Ecto neural progenitor cell (in vitro differentiated cells): ENCODE data around the gene KSR1.
"Not testable (repeated sequence)": the region's sequence is repeated elsewhere in the genome, so short reads cannot be mapped to it uniquely, and the experiment has no call there.

Source experiments
- DNase-seq: peaks from one replicate; pipeline ENCODE4 v3.0.0-alpha.2; 2018; ENCODE audit warnings: low spot score

The KSR1 gene

DNA sequence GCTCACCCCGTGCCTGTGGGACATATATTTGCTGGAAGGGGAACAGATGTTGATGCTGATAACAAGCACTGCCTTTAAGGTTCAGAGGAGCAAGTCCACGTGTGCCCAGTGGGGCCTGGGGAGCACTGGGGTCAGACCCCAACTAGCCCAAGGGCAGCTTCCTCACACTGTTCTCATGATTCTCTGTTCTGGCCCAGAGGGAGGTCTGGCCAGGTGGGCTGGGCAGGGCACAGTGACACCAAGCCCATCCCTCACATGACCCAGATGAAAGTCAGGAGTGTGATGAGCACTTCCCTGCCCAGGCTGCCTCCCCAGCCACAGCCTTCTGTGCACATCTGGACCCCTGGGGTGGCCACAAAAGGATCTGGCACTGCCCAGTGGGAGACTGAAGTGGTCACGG lies 29.8 kb upstream of the KSR1 start:
- not testable (repeated sequence) for DNase-seq

DNA sequence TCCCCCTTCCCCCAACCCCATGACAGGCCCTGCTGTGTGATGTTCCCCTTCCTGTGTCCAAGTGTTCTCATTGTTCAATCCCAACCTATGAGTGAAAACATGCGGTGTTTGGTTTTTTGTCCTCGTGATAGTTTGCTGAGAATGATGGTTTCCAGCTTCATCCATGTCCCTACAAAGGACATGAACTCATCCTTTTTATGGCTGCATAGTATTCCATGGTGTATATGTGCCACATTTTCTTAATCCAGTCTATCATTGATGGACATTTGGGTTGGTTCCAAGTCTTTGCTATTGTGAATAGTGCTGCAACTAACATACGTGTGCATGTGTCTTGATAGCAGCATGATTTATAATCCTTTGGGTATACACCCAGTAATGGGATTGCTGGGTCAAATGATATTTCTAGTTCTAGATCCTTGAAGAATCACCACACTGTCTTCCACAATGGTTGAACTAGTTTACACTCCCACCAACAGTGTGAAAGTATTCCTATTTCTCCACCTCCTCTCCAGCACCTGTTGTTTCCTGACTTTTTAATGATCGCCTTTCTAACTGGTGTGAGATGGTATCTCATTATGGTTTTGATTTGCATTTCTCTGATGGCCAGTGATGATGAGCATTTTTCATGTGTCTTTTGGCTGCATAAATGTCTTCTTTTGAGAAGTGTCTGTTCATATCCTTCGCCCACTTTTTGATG lies 28.9 kb upstream of the KSR1 start:
- DNase-seq: not testable (repeated sequence)

- no peak for DNase-seq
Observed at GRCh38 chr17:27428781-27429505, 27.3 kb upstream of the KSR1 start.

DNA sequence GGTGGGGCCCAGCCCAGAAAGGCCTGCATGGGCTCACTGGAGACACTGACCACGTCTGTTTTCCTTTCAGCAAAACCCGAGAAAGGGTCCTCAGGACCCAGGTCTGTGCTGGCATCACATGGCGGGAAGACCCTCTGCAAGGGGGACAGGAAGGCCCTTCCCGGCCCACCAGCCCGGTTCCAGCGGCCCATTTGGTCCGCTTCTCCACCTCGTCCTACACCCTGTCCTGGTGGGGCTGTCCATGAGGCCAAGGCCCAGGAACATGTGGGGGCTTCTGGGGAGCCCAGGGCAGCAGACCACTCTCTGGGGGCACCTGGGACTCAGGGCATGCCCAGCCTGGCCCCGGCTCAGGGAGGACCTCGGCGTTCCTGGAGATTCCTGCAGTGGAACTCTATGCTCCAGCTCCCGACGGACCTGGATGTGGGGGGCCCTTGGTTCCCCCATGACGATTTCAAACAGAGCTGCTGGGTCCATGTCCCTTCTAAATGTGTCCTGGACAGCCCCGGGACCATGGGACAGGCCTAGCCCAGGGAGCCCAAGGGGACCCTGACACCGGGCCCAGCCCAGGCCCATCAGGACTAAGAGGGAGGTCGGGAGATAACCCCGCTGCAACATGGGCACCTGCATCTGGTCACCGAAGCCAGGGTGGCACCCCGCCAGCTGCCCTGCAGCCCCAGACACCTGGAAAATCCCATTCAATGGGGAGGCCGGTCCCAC lies 26.4 kb upstream of the KSR1 start:
- no peak for DNase-seq

GRCh38 chr17:27430383-27430840 lies 25.8 kb upstream of the KSR1 start:
- DNase-seq: no peak

DNA sequence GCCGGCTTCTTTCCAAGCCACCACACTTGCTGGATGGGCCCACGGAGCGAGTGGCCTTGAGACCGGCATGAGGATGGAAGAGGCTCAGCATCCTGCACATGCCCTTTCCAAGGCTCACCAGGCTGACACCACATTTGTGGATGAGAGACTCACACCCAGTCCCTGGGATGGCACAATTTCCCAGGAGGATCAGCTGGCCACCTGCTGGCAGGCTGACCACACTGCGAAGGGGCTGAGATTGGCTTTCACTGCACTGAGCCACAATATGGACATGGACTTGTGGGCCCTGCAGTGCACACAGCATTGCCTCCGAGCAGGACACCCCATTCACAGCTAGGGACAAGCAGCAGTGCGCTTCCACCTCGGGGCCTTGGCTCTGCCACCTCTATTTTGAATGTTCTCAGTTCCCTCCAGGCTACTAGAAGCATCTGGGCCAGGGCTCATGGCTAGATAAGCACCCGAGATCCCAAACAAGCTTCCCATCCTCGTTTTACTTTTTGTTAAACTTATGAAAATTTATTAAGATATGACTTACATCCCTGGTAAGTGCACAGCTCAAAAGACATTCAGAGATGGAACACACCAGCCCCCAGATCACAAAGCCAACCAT lies 25.3 kb upstream of the KSR1 start:
- peak; percentile 69 for DNase-seq

DNA sequence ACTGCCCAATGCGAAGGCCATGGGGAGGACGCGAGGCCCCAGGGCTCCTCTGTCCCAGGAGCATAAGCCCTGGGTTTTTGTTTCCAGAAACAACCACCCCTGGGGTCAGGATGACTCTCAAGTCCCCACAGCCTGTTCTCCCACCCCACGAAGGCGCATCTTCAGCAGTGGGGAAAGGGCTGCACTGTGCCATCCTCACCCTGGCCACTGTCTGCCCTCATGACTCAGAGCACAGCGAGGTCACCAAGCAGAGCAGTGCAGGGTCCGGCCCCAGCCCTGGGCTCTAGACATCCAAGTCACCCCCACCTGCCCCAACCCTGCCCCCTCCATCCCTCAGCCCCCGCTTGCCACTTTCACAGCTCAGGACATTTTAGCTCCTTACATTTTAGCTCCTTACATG lies 22.7 kb upstream of the KSR1 start:
- no peak for DNase-seq

DNA sequence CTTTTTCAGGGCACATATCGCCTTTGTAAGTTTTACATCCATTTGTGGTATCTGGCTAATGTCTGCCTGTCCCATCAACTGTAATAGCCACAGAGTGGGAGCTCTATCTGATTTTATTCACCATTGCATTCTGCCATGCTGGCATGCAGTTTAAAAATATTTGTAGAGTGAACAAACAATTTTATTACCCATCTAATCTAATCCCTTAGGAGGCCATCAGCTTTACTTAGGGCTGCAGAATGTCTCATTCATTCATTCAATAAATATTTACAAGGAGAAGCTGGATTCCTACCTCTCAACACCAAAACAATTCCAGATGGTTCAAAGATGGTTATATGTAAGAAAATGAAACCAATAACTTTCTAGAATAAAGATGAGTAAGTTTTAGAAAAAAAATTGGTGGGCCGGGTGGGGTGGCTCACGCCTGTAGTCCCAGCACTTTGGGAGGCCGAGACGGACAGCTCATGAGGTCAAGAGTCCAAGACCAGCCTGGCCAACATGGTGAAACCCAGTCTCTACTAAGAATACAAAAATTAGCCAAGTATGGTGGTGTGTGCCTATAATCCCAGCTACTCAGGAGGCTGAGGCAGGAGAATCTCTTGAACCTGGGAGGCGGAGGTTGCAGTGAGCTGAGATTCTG lies 20.7 kb upstream of the KSR1 start:
- DNase-seq: not testable (repeated sequence)

- no peak for DNase-seq
Observed at GRCh38 chr17:27438348-27438998, 17.8 kb upstream of the KSR1 start.

DNA sequence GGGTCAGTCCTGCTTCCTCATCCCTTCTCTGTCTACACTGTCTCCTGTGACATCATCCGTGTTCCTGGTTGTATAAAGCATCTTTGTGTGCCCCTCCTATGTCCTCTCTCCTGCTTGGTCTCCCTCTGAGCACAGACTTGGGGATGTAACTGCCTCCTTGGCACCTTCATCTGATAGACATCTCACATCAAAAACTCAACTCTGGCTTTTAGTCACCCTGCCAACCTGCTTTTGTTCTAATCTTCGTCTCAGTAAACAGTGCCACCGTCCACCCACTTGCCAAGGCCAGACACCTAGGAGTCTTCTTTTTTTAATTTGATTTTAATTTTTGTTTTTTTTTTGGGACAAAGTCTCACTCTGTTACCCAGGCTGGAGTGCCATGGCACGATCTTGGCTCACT lies 16.9 kb upstream of the KSR1 start:
- DNase-seq: no peak

- DNase-seq: no peak
Observed at GRCh38 chr17:27442702-27443101, 13.5 kb upstream of the KSR1 start.

DNA sequence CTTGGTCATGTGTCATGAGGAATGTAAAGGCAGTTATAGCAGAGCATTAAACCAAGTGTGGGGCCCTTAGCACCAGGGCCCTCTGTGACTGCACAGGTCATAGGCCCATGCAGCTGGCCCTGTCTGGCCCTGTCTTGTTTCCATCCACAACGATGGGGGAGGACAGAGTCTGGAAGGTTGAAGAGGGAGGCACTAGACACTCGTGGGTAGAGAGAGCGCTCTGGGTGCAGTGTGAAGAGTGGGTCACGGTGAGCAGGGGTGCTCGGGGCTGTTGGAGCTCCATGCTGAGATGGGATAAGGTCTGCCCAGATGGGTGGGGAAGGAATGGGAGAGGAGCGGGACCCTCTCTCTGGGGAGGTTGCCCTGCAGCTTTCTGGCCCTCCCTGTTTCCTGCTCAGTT lies 12.8 kb upstream of the KSR1 start:
- no peak for DNase-seq

DNA sequence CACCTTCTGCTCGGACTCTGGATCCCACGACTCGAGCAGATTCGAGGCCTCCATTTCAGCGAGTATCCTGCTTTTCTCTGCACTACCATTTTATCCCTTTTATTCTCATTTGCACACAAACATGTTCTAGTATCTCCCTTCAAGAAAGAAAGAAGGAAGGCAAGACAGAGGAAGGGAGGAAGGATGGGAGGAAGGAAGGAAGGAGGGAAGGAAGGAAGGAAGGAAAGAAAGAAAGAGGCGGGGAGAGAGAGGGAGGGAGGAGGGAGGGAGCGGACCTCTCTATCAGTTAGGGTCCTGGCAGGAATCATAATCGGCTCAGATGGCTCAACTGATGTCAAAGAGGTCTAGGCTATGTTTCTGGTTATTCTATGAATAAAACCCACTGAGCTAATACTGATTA lies 10.3 kb upstream of the KSR1 start:
- DNase-seq: no peak

DNA sequence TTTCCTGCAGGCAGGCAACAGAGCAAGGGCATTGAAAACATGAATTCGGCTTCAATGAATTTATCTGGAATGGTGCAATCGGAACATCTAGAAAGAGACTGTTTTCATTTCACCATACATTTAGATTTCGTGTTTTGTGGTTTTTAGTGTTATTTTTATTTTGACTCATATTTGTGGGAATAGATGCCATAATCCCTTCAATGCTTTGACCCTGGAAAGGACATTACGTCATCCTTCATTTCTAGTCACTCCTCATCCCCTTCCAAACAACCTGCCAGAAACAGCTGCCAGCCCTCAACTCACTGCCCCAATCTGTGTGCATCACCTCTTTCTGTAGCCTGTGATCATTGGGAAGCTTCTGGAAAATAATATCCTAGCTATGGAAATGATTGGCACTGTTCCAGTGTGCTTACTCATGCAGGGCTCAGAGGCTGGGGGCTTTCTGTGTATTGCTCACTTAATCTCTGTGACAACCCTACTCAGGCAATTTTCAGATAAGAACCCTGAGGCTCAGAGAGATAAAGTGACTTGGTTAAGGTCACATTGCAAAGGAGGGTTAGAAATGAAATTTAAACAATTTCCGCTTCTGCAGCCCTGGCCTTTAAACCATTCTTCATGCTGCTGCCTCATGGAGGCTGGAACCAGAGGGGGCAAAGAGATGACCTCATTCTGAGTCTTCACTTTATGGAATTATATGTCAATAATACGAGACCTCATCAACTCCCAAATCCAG lies 9.5 kb upstream of the KSR1 start:
- DNase-seq: no peak

- not testable (repeated sequence) for DNase-seq
Observed at GRCh38 chr17:27448534-27448933, 7.7 kb upstream of the KSR1 start.

GRCh38 chr17:27449541-27449940 lies 6.7 kb upstream of the KSR1 start:
- DNase-seq: no peak

GRCh38 chr17:27449988-27450387 lies 6.3 kb upstream of the KSR1 start:
- no peak for DNase-seq

DNA sequence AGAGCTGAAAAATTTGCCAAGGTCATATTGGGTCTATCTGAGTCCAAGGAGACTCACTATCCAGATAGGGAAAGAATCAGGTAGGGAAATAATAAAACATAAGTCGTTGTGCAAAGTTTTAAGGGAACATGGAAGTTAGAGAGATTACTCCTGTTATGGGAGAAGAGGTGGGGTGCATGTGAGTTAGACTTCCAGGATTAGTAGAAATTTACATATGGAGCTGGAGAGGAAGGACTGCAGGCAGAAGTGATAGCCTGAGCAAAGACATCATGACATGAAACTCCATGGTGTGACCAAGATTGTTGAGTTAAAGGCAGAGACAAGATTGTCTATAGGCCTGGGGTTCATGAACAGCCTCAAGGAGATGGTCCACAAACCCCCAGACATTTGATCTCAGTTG lies 5.8 kb upstream of the KSR1 start:
- no peak for DNase-seq

GRCh38 chr17:27451906-27452305 lies 4.3 kb upstream of the KSR1 start:
- no peak for DNase-seq

- DNase-seq: no peak
Observed at GRCh38 chr17:27452828-27453227, 3.4 kb upstream of the KSR1 start.

GRCh38 chr17:27453471-27453870 lies 2.8 kb upstream of the KSR1 start:
- DNase-seq: no peak
